ENCODE data around the gene PDXDC1.
"Not testable (repeated sequence)": the region's sequence is repeated elsewhere in the genome, so short reads cannot be mapped to it uniquely, and the experiment has no call there.

PDXDC1 gene

GRCh38 chr16:15163055-15163454, 188.2 kb downstream of the PDXDC1 start:
- DNase-seq (ENCODE audit: low read depth): not testable (repeated sequence)

GRCh38 chr16:15166177-15166576, 191.4 kb downstream of the PDXDC1 start:
- DNase-seq (ENCODE audit: low read depth): not testable (repeated sequence)

GRCh38 chr16:15168303-15168702, 193.5 kb downstream of the PDXDC1 start:
- not testable (repeated sequence) for DNase-seq (ENCODE audit: low read depth)

- DNase-seq (ENCODE audit: low read depth): not testable (repeated sequence)
These were observed 194.3 kb downstream of the PDXDC1 start for GRCh38 chr16:15168953-15169652.

GRCh38 chr16:15179909-15180308, 205.1 kb downstream of the PDXDC1 start:
- not testable (repeated sequence) for DNase-seq (ENCODE audit: low read depth)

GRCh38 chr16:15180946-15181345, 206.1 kb downstream of the PDXDC1 start:
- not testable (repeated sequence) for DNase-seq (ENCODE audit: low read depth)

GRCh38 chr16:15184000-15184399, 209.2 kb downstream of the PDXDC1 start:
- not testable (repeated sequence) for DNase-seq (ENCODE audit: low read depth)

Measured in activated gamma-delta T cell treated with anti-CD3 and anti-CD28 coated beads, Interleukin-2, amount 50 U/mL, for 16 hours (primary cell).